T-helper 17 cell (primary cell): ENCODE data around the gene NKTR. TPM values are rescaled to one million over a fixed set of nuclear protein-coding genes. Genes with fewer than 3 reads are reported as not detected.
A peak's percentile ranks its signal among the peaks of the same experiment; 100 is the strongest.

Source experiments
- ATAC-seq: fragments of 150-1000 bp; cut with Tn5 transposase; 2 replicates; pipeline ENCODE4 v1.10.0; 2021; ENCODE audit warnings: mild to moderate bottlenecking, moderate library complexity
- DNase-seq, 3 donors: peaks; one replicate each; pipeline versions ENCODE4 v3.0.0 to v3.0.0-alpha.2; 2020 to 2021
- H3K9me3 ChIP-seq: one replicate; pipeline ENCODE4 v1.7.0; 2013; ENCODE audit warnings: low read length, mild to moderate bottlenecking; ENCODE audit not compliant: control insufficient read depth, poor library complexity, severe bottlenecking
- H3K27ac Mint-ChIP-seq: one replicate; pipeline ENCODE4 v1.8.0; 2022; ENCODE audit warnings: mild to moderate bottlenecking, moderate library complexity, mixed read lengths
- H3K27me3 Mint-ChIP-seq: one replicate; pipeline ENCODE4 v1.8.0; 2022; ENCODE audit warnings: mixed read lengths
- H3K36me3 Mint-ChIP-seq: one replicate; pipeline ENCODE4 v1.8.0; 2022; ENCODE audit warnings: low read depth, mixed read lengths
- H3K4me1 Mint-ChIP-seq: one replicate; pipeline ENCODE4 v1.8.0; 2022; ENCODE audit warnings: mild to moderate bottlenecking, mixed read lengths
- H3K4me3 Mint-ChIP-seq: one replicate; pipeline ENCODE4 v1.8.0; 2022; ENCODE audit warnings: mild to moderate bottlenecking, moderate library complexity, mixed read lengths
- total RNA-seq, 4 donors: library from RNA in 2 of 4; stranded (reverse) in 2 of 4; gene quantifications; one replicate each; pipeline ENCODE4 v1.2.3 and lab custom pipeline; 2022 to 2026

Gene NKTR
- total RNA-seq, 2 donors from 2014 or later: 240 to 241 TPM

- no peak for DNase-seq
- Mint-ChIP-seq H3K27ac (peak overlapping the region; percentile 59), H3K36me3 (no peaks in the 10 kb centered on the region), H3K4me3 (no peak overlapping the region), H3K4me1 (peaks cover 21% of the 10 kb centered on the region), H3K27me3 (peaks cover 4% of the 10 kb centered on the region)
- no peaks in the 10 kb centered on the region for H3K9me3 ChIP-seq
- ATAC-seq: no peak
Measured at GRCh38 chr3:42655980-42656679, 55.6 kb downstream of the NKTR start.

- Mint-ChIP-seq H3K27me3 (peaks cover 4% of the 10 kb centered on the region), H3K4me3 (no peak overlapping the region), H3K27ac (peak overlapping the region; percentile 59), H3K4me1 (peaks cover 20% of the 10 kb centered on the region), H3K36me3 (no peaks in the 10 kb centered on the region)
- DNase-seq (no peak), ATAC-seq (no peak)
- H3K9me3 ChIP-seq: no peaks in the 10 kb centered on the region
Measured at GRCh38 chr3:42656680-42657610, 56.5 kb downstream of the NKTR start.

GRCh38 chr3:42657675-42658074 lies 57.2 kb downstream of the NKTR start:
- Mint-ChIP-seq H3K4me3 (no peak overlapping the region), H3K4me1 (peaks cover 14% of the 10 kb centered on the region), H3K27me3 (no peaks in the 10 kb centered on the region), H3K36me3 (no peaks in the 10 kb centered on the region), H3K27ac (peak overlapping the region; percentile 29)
- ATAC-seq (no peak), DNase-seq (no peak)
- H3K9me3 ChIP-seq: no peaks in the 10 kb centered on the region

- H3K27me3 Mint-ChIP-seq: no peaks in the 10 kb centered on the region
- DNase-seq (no peak), ATAC-seq (no peak)
- H3K36me3 Mint-ChIP-seq: no peaks in the 10 kb centered on the region
- H3K4me1 Mint-ChIP-seq: peaks cover 10% of the 10 kb centered on the region
- no peaks in the 10 kb centered on the region for H3K9me3 ChIP-seq
- no peak overlapping the region for H3K4me3 Mint-ChIP-seq
- peak overlapping the region; percentile 29 for H3K27ac Mint-ChIP-seq
Measured at GRCh38 chr3:42658091-42658770, 57.7 kb downstream of the NKTR start.

GRCh38 chr3:42658771-42659390 lies 58.4 kb downstream of the NKTR start:
- no peaks in the 10 kb centered on the region for H3K36me3 Mint-ChIP-seq
- H3K27me3 Mint-ChIP-seq: no peaks in the 10 kb centered on the region
- DNase-seq (no peak), ATAC-seq (no peak)
- no peaks in the 10 kb centered on the region for H3K9me3 ChIP-seq
- no peak overlapping the region for H3K4me3 Mint-ChIP-seq
- H3K27ac Mint-ChIP-seq: no peak overlapping the region
- peaks cover 5% of the 10 kb centered on the region for H3K4me1 Mint-ChIP-seq

GRCh38 chr3:42659451-42660130 lies 59.1 kb downstream of the NKTR start:
- H3K27me3 Mint-ChIP-seq: no peaks in the 10 kb centered on the region
- ATAC-seq: no peak
- H3K4me3 Mint-ChIP-seq: no peak overlapping the region
- no peaks in the 10 kb centered on the region for H3K9me3 ChIP-seq
- H3K27ac Mint-ChIP-seq: peak overlapping the region; percentile 60
- DNase-seq: no peak
- peaks cover 5% of the 10 kb centered on the region for H3K4me1 Mint-ChIP-seq
- no peaks in the 10 kb centered on the region for H3K36me3 Mint-ChIP-seq

- H3K9me3 ChIP-seq: no peaks in the 10 kb centered on the region
- Mint-ChIP-seq H3K27ac (peak overlapping the region; percentile 60), H3K4me1 (peaks cover 5% of the 10 kb centered on the region), H3K36me3 (no peaks in the 10 kb centered on the region), H3K27me3 (no peaks in the 10 kb centered on the region), H3K4me3 (no peak overlapping the region)
- DNase-seq (no peak), ATAC-seq (no peak)
Measured at GRCh38 chr3:42660131-42660715, 59.7 kb downstream of the NKTR start.

GRCh38 chr3:42660898-42661297 lies 60.4 kb downstream of the NKTR start:
- peaks cover 5% of the 10 kb centered on the region for H3K4me1 Mint-ChIP-seq
- H3K4me3 Mint-ChIP-seq: no peak overlapping the region
- no peaks in the 10 kb centered on the region for H3K9me3 ChIP-seq
- no peaks in the 10 kb centered on the region for H3K27me3 Mint-ChIP-seq
- DNase-seq (no peak), ATAC-seq (peak; percentile 26)
- H3K27ac Mint-ChIP-seq: no peak overlapping the region
- no peaks in the 10 kb centered on the region for H3K36me3 Mint-ChIP-seq

- no peak overlapping the region for H3K27ac Mint-ChIP-seq
- no peaks in the 10 kb centered on the region for H3K9me3 ChIP-seq
- H3K27me3 Mint-ChIP-seq: no peaks in the 10 kb centered on the region
- H3K4me1 Mint-ChIP-seq: peaks cover 5% of the 10 kb centered on the region
- no peak for DNase-seq
- H3K4me3 Mint-ChIP-seq: peak overlapping the region; percentile 19
- no peak for ATAC-seq
- no peaks in the 10 kb centered on the region for H3K36me3 Mint-ChIP-seq
Measured at GRCh38 chr3:42661593-42662022, 61.1 kb downstream of the NKTR start.

GRCh38 chr3:42662037-42662812 lies 61.7 kb downstream of the NKTR start:
- Mint-ChIP-seq H3K27ac (no peak overlapping the region), H3K4me1 (peaks cover 5% of the 10 kb centered on the region), H3K36me3 (no peaks in the 10 kb centered on the region), H3K27me3 (no peaks in the 10 kb centered on the region), H3K4me3 (peak overlapping the region; percentile 19)
- DNase-seq (no peak), ATAC-seq (no peak)
- H3K9me3 ChIP-seq: no peaks in the 10 kb centered on the region

- no peak overlapping the region for H3K27ac Mint-ChIP-seq
Measured at GRCh38 chr3:42662813-42663535, 62.5 kb downstream of the NKTR start.

More at GRCh38 chr3:42662813-42663535, 62.5 kb downstream of the NKTR start:
- DNase-seq: no peak
- Mint-ChIP-seq H3K4me3 (no peak overlapping the region), H3K4me1 (peaks cover 5% of the 10 kb centered on the region), H3K27me3 (peaks cover 4% of the 10 kb centered on the region), H3K36me3 (no peaks in the 10 kb centered on the region)
- no peak for ATAC-seq
- H3K9me3 ChIP-seq: no peaks in the 10 kb centered on the region
